ENCODE results near the gene PPTC7. TPM values are rescaled to one million over a fixed set of nuclear protein-coding genes. Genes with fewer than 3 reads are reported as not detected.

Gene PPTC7
- total and polyA plus RNA-seq, 4 donors = 5.6 to 15.7 (median 8.3) TPM

GRCh38 chr12:110581931-110582275 lies 1.2 kb downstream of the PPTC7 start:
- H3K4me1 ChIP-seq (ENCODE audit: control insufficient read depth in 4 of 4, insufficient read depth in 4 of 4, low read length in 3 of 4) = peaks cover 28 to 59% (median 51%) of the 10 kb centered on the region in 4 donors
- peak overlapping the region; percentile 77 to 93 (median 89) for H3K4me3 ChIP-seq (ENCODE audit: low read depth in 1 of 3, low read length in 3 of 3)
- H3K9ac ChIP-seq (ENCODE audit: low read depth in 1 of 2, low read length in 2 of 2) = peak overlapping the region; percentile 74 to 93
- TF ChIP-seq RAD21 (IDR thresholded peaks at IDR 0.05) (no peak), SP1 (IDR thresholded peaks at IDR 0.05) (no peak), CTCF (IDR thresholded peaks at IDR 0.05; ENCODE audit: low read depth, low read length, missing input control) (no peak), FOXA1 (IDR thresholded peaks at IDR 0.05) (no peak), TAF1 (conservative IDR thresholded peaks at IDR 0.05) (no peak), YY1 (IDR thresholded peaks at IDR 0.05) (no peak), EGR1 (IDR thresholded peaks at IDR 0.05; ENCODE audit: low read depth in 2 of 2) (no peak)
- DNase-seq (ENCODE audit: low spot score) = no peak
- H3K36me3 ChIP-seq (ENCODE audit: control insufficient read depth in 4 of 4, insufficient read depth in 3 of 4, low read depth in 1 of 4, low read length in 3 of 4) = no peaks in the 10 kb centered on the region
- 2% methylated on average over 8 of the region's 8 CpGs for WGBS
- H3K27ac ChIP-seq (ENCODE audit: low read depth in 1 of 2, low read length in 2 of 2) = peak overlapping the region; percentile 88 to 92
- no peaks in the 10 kb centered on the region for H3K27me3 ChIP-seq (ENCODE audit: control insufficient read depth in 4 of 4, insufficient read depth in 4 of 4, low read length in 3 of 4)
- H3K9me3 ChIP-seq (ENCODE audit: control insufficient read depth in 4 of 4, low read length in 3 of 4) = no peaks in the 10 kb centered on the region

- no peak overlapping the region for H3K4me3 ChIP-seq (ENCODE audit: low read depth in 1 of 3, low read length in 3 of 3)
- no peak for TF ChIP-seq RAD21 (IDR thresholded peaks at IDR 0.05)
- peaks cover 23 to 58% (median 52%) of the 10 kb centered on the region in 4 donors for H3K4me1 ChIP-seq (ENCODE audit: control insufficient read depth in 4 of 4, insufficient read depth in 4 of 4, low read length in 3 of 4)
- no peak for DNase-seq (ENCODE audit: low spot score)
- no peak overlapping the region for H3K9ac ChIP-seq (ENCODE audit: low read depth in 1 of 2, low read length in 2 of 2)
- WGBS = 96% methylated on average over 18 of the region's 18 CpGs
- H3K9me3 ChIP-seq (ENCODE audit: control insufficient read depth in 4 of 4, low read length in 3 of 4) = no peaks in the 10 kb centered on the region
- no peaks in the 10 kb centered on the region for H3K27me3 ChIP-seq (ENCODE audit: control insufficient read depth in 4 of 4, insufficient read depth in 4 of 4, low read length in 3 of 4)
- no peaks in the 10 kb centered on the region for H3K36me3 ChIP-seq (ENCODE audit: control insufficient read depth in 4 of 4, insufficient read depth in 3 of 4, low read depth in 1 of 4, low read length in 3 of 4)
- H3K27ac ChIP-seq (ENCODE audit: low read depth in 1 of 2, low read length in 2 of 2) = peak overlapping the region in 1 of 2 donors; percentile 85
Measured at GRCh38 chr12:110579535-110580253, 3.4 kb downstream of the PPTC7 start.

GRCh38 chr12:110578694-110579534 lies 4.2 kb downstream of the PPTC7 start:
- no peak for TF ChIP-seq HNF4G (IDR thresholded peaks at IDR 0.05)
- peak in 1 of 2 donors; percentile 11 for TF ChIP-seq RXRA (IDR thresholded peaks at IDR 0.05)
- Histone ChIP-seq H3K4me1 (ENCODE audit: control insufficient read depth in 4 of 4, insufficient read depth in 4 of 4, low read length in 3 of 4) (peaks cover 22 to 51% (median 49%) of the 10 kb centered on the region in 4 donors), H3K36me3 (ENCODE audit: control insufficient read depth in 4 of 4, insufficient read depth in 3 of 4, low read depth in 1 of 4, low read length in 3 of 4) (no peaks in the 10 kb centered on the region), H3K27me3 (ENCODE audit: control insufficient read depth in 4 of 4, insufficient read depth in 4 of 4, low read length in 3 of 4) (no peaks in the 10 kb centered on the region), H3K9me3 (ENCODE audit: control insufficient read depth in 4 of 4, low read length in 3 of 4) (no peaks in the 10 kb centered on the region), H3K4me3 (ENCODE audit: low read depth in 1 of 3, low read length in 3 of 3) (no peak overlapping the region), H3K9ac (ENCODE audit: low read depth in 1 of 2, low read length in 2 of 2) (no peak overlapping the region), H3K27ac (ENCODE audit: low read depth in 1 of 2, low read length in 2 of 2) (peak overlapping the region; percentile 75 to 85)
- no peak for DNase-seq (ENCODE audit: low spot score)
- 68% methylated on average over 13 of the region's 13 CpGs for WGBS

Measured in liver (tissue), 9 donors.